HG02610 (cell line): ENCODE results near the gene PRLR.

Experiments
- ATAC-seq: cut with Tn5 transposase; IDR thresholded peaks from one replicate; pipeline ENCODE4 v1.9.1; 2021; ENCODE audit warnings: mild to moderate bottlenecking, moderate library complexity; ENCODE audit not compliant: unreplicated experiment

Gene PRLR

GRCh38 chr5:35162848-35163709, 67.2 kb downstream of the PRLR start:
- ATAC-seq: no peak

DNA sequence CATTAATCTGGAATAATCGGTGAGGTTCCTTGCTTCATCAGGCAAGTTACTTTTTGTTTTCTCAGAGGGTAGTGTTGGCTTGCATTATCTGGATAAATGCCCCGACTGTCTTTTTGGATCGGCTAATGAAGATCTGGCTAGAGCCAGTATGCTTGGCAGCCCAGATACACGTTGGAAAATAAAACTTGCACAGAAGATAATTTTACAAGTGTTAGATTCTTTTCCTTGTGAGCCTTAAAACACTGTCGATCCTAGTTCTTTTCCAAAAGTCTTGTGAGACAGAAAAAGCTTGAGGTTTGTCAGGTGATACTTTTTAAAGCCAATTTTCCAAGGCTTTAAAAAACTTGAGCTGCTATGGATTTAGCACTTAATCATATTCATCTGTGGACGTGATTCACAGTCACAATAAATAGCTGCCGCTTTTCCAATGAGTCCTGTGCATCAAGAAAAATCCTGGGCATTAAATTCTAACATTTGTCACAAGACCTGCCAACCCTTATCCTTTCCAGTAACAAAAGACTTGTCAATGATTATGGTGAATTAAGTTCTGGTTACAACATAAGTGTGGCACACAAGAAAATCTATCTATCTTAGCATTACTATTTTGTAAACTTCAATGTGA, 68.5 kb downstream of the PRLR start:
- ATAC-seq: no peak

GRCh38 chr5:35160486-35161116, 69.7 kb downstream of the PRLR start:
- no peak for ATAC-seq

GRCh38 chr5:35159370-35159742, 70.9 kb downstream of the PRLR start:
- no peak for ATAC-seq

DNA sequence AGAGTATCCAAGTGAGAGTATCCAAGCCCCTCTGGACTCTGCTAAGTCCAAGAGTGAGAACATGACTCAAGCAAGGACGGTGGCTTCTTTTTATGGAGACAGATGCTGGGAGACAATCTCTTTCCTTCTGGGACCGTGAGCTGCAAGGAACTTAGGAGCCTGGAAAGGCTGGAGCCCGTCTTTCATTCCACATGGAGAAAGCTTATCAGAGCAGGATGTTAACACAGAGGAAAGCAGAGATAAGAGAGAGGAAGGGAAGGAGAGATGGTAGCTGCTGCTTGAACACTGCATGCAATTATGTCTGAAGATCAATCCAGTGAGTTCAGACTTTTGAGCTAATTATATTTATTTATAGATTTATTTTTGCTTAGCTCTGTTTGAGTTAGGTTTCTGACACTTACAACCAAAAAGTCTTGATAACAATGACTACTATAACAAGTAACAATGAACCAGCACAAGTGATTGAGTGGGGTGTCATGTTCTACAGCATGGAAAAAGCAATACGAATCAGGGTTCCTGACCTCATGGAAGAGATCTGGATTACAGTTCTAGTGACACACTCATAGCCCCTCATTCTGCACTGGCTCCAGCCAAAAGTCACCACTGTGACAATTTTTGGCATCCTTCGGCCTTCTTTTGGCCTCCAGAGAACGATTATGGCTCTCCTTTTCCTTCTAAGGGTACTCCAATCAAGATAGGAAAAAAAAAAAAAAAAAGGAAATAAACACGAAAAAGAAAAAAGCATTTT, 71.5 kb downstream of the PRLR start:
- ATAC-seq: no peak

DNA sequence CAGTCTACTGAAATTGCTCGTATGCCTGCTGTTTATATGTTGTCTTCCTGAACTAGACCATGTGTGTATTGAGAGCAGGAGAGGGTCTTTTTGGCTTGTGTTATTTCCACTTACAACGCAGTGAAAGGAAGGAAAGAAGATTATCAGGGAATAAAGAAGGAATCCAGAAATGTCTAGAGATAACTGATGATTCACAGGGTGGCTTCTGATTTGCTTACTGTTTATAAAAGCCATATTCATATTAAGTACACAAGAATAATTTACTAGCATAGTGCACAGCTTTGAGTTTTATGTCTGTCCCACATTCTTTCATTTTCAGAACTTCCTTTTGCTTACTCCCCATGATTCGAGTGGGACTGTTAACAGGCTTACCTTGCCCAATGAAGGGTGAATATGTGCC, 72.1 kb downstream of the PRLR start:
- ATAC-seq: no peak

DNA sequence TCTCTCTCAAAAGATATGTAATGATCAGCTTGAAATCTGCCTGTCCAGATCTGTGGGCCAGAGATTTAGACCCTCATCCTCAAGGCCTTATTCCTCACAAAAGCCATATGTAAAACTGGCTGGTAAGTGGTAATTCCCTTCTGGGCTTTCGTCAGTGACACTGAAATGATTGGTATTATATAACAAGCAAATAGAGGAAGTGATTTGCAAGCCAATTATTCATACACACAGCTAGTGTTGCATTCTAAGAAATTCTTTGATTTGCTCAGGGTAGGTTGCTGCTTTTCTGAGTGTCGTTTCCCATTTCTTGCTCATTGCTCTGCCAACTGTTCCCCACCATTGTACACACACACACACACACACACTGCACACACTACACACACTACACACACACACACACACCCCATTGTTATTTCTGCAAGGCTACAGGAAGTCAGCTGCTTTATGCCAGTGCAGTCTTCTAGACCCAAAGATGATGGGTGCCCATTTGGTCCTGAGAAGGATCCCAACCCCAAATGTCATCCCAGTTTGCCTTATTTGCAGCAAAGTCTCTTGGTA, 76.8 kb downstream of the PRLR start:
- ATAC-seq: no peak

GRCh38 chr5:35152733-35153132, 77.6 kb downstream of the PRLR start:
- ATAC-seq: no peak

- ATAC-seq: no peak
Observed at GRCh38 chr5:35151146-35151920, 79.0 kb downstream of the PRLR start.

GRCh38 chr5:35149041-35149440, 81.2 kb downstream of the PRLR start:
- no peak for ATAC-seq

DNA sequence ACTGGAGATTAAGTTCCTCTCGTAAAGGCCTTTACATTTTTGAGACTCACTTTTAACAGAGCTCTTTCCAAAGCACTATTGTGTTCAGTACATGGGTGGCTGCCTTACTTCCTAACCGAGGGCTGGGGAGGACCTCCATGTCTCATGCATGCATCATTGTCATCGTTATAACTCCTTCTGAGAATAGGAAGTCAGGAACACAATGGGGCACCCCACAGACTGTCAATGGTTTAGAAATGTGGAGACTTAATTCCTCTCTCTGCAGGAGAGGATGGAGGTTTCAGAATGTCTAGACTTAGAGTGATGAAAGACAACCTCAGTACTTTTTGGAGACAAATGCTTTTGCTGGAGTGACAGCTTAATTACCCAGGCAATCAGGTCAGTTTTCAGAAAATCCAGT, 83.9 kb downstream of the PRLR start:
- no peak for ATAC-seq

- ATAC-seq: no peak
Observed at GRCh38 chr5:35145691-35146317, 84.5 kb downstream of the PRLR start.

GRCh38 chr5:35145012-35145411, 85.3 kb downstream of the PRLR start:
- ATAC-seq: no peak

DNA sequence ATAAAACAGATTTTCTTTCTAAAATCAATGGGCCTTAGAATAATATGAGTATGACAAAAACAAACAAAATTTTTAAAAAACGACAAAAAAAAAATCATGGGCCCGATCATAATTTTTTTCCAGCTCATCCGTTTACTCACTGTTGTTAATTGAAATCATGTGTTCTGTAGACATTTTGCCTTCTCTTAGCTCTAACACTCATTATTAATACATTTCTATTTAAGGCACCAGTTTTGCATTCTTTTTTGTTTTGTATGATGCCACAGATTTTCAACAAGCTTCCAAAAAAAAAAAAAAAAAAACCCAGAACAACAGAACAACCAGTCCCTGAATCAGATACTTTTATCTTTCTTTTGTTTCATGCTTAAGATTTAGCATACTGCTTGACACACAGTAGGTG, 86.4 kb downstream of the PRLR start:
- ATAC-seq: no peak

GRCh38 chr5:35141739-35142138, 88.5 kb downstream of the PRLR start:
- ATAC-seq: no peak

DNA sequence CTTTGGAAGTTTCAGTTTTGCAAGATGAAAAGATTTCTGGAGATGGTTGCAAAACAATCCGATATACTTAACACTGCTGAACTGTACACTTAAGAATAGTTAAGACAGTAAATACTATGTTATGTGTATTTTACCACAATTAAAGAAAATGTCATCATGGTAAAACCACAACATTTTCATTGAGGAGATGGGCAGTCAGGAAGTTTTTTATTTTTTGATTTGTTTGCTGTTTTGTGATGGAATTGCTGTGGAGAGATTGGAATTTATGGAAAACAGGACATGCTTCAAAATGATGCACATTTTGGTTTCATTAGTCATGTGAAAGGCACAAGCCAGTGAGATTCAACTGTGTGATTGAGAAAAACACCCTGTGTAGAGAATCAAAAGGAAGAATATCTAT, 92.1 kb downstream of the PRLR start:
- no peak for ATAC-seq

DNA sequence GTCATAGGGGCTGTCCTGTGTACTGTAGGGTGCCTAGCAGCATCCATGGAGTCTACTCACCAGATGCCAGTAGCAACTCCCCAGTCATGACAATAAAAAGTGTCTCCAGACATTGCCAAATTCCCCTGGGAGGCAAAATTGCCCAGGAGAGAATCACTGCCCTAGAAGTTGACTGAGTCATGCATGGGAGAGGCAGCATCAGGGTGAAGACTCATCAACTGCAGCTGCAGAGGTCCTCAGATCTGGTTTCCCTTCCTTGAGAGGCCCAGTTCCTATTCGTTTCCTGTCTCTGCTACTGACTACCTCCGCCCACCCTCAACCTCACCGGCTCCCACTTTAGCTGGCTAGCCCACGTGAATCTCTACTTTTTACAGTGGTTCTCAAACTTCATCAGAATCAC, 93.9 kb downstream of the PRLR start:
- ATAC-seq: peak; percentile 59

DNA sequence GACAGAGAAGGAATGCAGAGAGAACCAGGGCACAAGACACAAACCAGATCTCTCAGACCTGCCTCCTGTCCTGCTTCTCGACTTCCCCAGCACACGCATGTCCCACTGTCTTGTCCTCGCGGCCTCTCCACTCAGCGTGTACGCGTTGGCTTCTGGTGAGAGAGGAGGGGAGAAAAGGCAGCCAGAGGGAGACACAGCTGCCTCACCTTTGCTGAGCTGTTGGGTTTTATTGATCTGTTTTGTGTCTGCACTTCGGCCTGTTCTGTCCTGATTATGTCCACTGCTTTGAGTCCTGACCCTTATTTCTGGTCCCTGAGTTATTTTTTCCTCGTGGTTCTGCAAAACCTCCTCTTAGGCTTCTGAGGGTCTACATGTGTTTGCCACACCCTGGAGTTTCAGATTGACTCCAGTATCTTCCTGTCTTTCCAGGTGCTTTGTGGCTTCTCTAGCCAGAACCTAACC, 95.0 kb downstream of the PRLR start:
- no peak for ATAC-seq

- ATAC-seq: no peak
Observed at GRCh38 chr5:35134278-35135030, 95.8 kb downstream of the PRLR start.
